ENCODE measurements around the gene FERMT2.
"Not testable (repeated sequence)": the region's sequence is repeated elsewhere in the genome, so short reads cannot be mapped to it uniquely, and the experiment has no call there.

The FERMT2 gene

DNA sequence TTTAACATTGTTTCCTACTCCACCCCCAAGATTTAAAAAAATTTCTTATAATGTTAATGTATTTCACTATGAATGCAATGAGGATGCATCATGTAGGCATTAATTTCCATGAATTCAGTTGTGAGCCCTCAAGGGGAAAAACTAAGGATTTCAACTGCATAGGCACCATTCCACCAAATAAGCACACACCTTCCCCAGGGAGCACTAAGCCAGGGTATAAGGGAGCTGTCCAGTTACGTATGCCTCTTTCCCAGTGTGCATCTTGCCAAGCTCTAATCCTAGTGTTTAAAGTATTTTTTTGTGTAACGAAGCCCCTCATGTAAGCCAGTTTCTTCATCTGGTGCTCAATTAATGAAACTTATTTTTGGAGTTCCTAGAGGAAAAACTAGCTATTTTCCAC is 6.6 kb downstream of the FERMT2 start:
- DNase-seq, result peak; percentile 31

DNA sequence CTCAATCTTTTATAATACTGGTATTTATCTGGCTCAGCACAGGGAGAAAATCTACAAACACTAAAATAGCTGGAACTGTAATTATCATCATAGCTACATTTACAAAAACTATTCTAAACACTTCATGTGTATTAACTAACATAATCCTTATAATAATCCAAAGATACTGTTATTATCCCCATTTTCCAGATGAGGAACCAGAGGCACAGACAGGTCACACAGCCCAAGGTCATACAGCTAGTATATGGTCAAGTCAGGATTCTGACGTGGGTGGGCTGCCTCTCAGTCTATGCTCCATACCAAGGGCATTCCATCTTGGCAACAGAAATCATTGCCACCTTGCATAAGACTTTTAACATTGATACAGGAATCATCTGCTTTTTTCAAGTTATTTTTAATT is 11.4 kb downstream of the FERMT2 start:
- DNase-seq, result no peak

DNA sequence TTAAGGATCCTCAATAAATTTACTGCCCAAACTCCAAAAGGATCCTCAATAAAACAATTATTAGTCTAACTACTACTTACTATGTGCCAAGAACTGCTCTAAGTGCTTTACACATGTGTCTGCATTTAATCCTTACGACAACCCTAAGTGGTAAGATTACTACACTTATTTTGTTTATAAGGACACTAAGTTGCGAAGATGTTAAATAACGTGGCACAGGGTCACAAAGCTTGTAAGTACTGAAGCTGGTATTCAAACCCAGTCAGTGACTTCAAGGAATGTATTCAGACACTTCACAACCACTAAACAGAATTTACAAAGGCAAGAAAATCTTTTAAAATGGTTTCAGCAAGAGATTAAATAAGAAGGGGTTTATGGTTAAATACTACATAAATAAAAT is 13.0 kb downstream of the FERMT2 start:
- DNase-seq, result no peak

- DNase-seq, result no peak
Measured at GRCh38 chr14:52937306-52937705, 13.5 kb downstream of the FERMT2 start.

- no peak for DNase-seq
Measured at GRCh38 chr14:52936437-52936836, 14.4 kb downstream of the FERMT2 start.

DNA sequence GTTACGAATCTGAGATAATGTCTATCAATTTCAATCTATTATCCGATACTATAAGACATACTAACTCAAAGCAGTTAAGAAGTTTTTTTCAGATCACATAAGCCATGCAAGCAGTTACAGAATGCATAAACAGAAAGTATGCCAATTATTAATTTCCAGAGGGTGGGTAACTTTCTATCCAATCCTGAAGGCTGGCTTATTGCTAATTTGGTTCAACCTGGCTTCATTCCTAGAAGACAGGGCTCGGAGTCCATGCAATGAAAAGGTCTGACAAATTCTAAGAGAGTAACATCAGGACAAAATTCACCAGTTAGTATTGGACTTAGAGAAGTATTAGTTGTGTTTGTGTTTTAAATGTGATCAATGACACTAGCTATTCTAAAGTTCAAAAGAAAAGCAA is 15.0 kb downstream of the FERMT2 start:
- DNase-seq, result no peak

DNA sequence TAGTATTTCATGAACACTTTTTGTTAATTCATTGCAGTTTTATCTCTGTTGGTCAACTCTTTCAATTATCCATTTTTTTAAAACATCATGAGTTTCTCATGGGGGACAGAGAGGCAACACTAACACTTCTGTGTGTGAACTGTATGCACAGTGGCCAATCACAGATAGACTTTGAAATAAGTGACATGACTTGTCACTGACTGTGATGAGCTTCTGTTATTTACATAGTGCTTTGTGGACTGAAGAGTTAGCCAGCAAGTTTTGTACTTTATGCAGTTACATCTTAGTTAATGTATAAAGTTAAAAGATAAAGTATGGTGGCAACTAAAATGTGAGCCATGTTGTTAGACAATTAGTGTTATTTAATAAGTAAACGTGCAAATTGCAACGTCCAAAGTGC is 16.1 kb downstream of the FERMT2 start:
- no peak for DNase-seq

GRCh38 chr14:52929192-52929807 is 21.6 kb downstream of the FERMT2 start:
- DNase-seq, result no peak

DNA sequence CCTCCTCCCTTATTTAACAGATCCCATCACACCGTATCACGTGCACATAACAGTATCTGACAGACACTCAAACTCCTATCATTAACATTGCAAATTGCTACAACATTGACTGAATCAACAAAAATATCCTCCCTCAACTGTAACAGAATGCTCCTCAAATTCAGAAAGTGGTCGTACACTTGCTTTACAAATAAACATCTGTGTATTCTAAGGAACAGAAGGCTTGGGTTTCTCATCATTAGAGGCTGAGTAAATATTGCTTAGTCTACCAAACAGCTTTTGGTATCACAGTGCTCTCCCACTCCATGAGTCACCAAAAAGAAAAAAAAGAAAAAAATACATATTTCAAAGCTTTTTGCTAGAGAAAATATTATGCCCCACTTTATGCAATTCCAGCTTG is 23.9 kb downstream of the FERMT2 start:
- peak; percentile 32 for DNase-seq

DNA sequence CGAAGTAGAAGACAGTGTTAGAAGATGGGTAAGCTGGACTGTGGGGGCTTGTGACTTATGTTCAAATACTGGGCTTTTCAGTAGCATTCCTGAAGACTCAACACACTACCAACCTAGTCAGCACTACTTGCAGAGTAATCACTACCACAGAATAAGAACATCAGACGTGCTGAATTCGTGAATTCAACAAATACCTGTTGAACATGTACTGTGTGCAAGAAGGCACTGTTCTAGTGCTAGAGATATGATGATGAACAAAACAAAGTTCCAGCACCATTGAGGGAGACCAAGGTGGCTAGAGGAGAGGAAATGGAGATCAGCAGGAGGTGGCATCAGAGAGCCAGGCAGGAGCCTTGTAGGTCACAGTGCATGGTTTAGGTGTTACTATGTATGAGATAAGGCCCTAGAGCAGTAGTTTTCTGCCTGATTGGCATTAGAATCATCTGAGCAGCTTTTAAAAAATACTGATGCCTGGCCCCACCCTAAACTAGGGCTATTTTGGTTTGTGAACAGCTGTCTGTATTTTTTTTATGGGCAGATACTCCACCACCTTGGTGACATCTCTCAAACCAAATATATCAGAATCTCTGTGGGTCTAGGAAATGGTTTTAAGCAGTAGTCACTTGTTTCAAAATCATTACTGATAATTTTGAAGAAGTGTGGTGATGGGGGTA is 26.8 kb downstream of the FERMT2 start:
- DNase-seq, result no peak

DNA sequence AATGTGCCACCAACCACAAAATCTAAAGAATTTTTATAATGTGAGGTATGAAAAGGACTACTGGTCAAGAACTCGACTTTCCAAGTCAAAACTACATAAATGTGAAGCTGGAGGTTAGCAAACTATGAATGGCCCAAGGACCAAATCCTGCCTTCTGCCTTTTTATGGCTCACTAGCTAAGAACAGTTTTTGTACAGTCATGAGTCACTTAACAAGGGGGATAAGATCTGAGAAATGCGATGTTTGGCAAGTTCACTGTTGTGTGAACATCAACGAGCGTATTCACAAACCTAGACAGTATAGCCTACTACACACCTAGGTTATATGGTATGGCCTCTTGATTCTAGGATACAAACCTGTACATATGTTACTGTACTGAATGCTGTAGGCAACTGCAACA is 28.2 kb downstream of the FERMT2 start:
- DNase-seq, result peak; percentile 47

- no peak for DNase-seq
Measured at GRCh38 chr14:52922059-52922458, 28.8 kb downstream of the FERMT2 start.

DNA sequence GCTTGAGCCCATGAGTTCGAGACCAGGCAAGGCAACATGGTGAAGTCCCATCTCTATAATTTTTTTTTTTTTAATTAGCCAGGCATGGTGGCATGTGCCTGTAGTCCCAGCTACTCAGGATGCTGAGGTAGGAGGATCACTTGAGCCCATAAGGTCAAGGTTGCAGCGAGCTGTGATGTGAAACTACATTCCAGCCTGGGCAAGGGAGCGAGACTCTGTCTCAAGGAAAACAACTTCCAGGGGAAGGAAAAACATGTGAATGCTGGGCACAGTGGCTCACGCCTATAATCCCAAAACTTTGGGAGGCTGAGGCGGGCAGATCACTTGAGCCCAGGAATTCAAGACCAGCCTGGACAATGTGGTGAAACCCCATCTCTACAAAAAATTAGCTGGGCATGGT is 30.4 kb downstream of the FERMT2 start:
- not testable (repeated sequence) for DNase-seq

DNA sequence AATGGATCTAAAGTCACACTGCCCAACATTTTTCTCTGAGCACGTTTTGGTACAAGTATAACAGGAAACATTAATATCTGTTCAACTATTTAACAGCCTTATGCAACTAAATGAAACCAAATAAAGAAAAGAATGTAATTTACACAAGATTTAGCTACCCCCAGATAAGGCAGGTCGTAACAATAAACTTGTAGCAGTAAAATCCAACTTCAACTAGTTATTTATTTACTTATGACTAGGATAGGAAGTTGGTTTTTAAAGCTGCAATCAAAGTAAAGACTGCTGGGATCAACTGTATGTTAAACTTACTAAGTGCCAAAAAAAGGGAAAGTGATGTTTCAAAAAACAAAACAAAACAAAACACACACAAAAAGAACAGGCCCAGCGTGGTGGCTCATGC is 30.9 kb downstream of the FERMT2 start:
- DNase-seq, result peak; percentile 35

- peak; percentile 43 for DNase-seq
Measured at GRCh38 chr14:52918486-52918885, 32.4 kb downstream of the FERMT2 start.

GRCh38 chr14:52917735-52918134 is 33.1 kb downstream of the FERMT2 start:
- no peak for DNase-seq

- DNase-seq, result no peak
Measured at GRCh38 chr14:52914295-52914694, 36.6 kb downstream of the FERMT2 start.

DNA sequence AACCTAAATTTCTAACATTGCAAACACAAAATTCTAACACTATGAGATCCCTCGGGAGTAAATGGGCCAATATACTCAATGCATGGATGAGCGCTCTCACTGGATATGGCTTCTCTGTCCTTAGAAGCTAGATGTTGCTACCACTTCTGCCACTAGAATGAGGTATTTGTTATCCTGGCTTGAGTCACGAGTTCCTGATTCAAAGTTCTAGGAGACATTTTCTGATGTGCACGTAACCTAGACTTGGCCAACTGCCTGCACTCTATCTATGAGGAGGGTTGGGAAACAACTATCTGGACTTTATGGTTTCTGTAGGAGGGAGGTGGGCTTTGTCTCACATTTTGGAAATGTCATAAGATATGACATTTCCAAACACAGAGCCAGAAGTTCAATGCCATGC is 37.6 kb downstream of the FERMT2 start:
- no peak for DNase-seq

DNA sequence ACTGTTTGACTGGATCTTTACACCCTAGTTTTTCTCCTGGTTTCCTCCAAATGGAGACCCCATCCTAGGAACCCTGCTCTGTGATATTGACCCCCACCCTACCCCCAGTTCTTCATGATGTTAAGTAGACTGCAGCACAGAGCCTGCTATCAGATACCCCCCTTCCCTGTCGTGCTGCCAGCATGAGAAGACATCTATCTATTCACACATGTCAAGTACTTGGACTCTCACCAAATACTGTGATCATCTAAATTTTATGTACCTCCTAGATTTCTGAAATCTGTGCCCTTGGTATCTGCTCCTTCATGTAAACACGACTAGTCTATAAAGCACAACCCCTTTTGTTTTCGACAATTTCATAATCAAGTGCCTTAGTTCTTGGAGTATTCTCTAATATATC is 38.9 kb downstream of the FERMT2 start:
- no peak for DNase-seq

DNA sequence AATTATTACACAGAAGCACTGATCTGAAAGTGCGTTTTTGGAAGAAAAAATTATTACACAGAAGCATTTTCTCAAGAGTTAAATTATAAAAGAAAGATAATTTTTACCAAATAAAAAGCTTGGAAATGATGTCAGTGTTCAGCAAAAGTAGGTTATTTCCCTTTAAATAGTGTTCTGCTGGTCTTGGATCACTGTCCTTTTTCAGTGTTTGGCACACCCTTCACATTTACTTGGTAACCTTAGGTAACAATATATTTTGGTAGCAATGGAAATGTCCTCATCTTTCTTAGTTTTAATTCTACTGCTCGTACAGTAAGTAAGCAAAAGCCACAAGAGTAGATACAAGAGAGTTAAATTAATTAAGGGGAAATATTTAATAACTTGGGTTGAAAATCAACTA is 40.3 kb downstream of the FERMT2 start:
- DNase-seq, result no peak

DNA sequence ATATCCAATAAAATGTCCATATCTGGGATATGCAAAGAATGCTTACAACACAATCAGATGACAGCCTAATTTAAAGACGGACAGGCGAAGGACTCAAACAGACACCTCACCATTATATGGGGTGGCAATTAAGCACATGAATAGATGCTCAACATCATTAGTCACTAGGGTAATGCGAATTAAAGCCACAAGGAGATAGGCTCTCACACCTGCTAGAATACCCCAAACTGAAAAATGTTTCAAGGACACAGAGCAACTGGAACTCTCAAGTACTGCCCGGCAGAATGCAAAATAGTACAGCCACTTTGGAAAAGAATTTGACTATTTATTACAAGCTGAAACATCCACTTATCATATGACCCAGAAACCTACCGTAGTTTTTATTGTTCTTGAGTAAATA is 42.9 kb downstream of the FERMT2 start:
- DNase-seq, result no peak

GRCh38 chr14:52906141-52906601 is 44.7 kb downstream of the FERMT2 start:
- peak; percentile 91 for DNase-seq

DNA sequence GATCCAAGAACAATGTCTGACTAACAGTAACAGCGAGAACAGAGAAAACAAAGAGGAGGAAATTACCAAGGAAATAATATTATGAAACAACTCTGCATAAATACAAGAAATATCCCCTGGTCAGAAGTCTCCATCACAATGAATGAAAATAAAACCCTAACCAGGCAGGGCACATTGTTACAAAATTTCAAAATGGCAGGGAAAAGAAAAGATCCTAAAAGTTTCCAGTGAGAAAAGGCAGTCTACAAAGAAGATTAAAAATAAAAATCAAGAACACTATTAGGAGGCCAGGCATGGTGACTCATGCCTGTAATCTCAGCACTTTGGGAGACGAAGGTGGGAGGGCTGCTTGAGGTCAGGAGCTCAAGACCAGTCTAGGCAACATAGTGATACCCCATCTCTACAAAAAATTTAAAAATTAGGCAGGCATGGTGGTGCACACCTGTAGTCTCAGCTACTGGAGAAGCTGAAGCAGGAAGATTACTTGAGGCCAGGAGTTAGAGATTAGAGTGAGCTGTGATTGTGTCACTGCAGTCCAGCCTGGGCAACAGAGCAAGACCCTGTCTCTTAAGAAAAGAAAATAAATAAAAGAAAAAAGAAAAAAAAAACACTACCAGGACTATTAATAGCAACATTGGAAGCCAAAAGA is 47.8 kb downstream of the FERMT2 start:
- peak; percentile 35 for DNase-seq

DNA sequence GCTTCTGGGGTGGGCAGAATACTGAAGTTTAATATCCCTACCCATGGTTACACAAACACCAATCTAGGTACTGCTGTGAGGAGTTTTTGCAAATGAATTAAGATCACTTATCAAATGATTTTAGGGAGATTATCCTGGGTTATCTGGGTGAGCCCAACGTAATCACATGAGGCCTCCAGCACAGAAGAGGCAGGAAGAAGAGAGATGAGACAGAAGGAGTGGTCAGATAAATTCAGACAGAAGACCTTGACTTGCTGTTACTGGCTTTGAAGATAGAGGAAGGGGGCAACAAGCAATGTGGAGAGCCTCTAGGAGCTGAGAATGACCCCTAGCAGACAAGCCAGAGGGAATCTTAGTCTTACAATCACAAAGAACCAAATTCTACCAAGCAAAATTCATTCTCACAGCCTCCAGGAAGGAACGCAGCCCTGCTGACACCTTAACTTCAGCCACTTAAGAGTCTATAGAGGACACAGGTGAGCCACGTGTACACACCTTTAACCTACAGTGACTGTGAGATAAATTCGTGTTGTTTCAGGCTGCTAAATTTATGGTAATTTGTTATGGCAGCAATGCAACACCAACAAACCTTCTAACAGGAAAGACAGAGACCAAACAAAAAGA is 49.4 kb downstream of the FERMT2 start:
- no peak for DNase-seq

Data from fibroblast of upper back skin (primary cell).